HG02870 (cell line): ENCODE results near the gene SOX5.
"Not testable (repeated sequence)": the region's sequence is repeated elsewhere in the genome, so short reads cannot be mapped to it uniquely, and the experiment has no call there.

Source experiments
- ATAC-seq: cut with Tn5 transposase; IDR thresholded peaks from one replicate; pipeline ENCODE4 v1.9.1; 2021; ENCODE audit warnings: mild to moderate bottlenecking, moderate library complexity; ENCODE audit not compliant: unreplicated experiment

The SOX5 gene

DNA sequence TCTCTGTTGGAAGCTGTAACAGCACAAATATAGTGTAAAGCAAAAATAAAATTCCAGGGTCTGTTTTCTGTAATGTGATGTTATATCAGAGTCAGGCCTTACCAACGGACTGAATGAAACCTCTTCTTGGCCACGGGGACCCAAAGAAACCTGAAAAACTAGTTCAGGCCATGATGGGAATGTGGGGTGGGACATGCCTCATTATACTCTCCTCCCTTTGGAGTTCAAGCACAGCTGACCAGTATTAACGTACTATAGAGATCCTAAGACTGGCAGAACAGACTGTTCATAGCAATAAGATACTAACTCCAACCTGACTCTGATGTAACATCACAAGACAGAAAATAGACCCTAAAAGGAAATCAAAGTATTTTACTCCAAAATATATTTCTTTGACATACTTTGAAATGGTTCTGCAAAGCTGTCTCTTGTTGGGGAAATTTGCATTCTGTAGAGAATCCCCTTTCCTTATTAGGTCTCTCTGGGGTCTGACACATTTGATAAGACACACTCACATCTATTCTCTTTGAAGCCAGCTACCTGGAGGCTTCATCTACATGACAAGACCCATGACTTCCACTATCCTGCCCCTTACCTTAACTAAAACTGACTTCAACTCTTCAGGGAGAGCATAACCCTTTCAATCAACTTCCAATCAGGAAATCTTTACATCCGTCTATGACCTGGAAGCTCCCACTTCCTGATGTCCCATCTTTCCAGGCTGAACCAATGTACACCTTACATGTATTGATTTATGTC, 444.6 kb downstream of the SOX5 start:
- ATAC-seq: no peak

DNA sequence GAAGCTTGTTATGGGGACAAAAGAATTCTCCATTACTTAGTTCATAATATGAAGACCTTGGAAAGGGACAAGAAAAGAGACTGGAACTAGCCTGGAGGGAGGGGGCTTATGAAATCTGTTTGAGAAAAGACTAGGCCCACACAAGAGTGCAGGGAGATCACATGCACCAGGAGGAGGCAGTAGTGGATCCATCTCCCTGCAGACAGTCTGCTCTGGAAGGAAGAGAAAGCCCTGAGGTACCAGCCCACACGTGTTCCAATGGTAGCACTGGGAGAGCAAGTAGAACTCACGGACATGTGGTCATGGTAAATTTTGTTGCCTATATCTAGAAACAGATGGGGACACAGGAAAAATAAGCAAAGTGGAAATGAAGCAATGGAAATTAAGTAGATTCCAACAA, 445.4 kb downstream of the SOX5 start:
- ATAC-seq: no peak

DNA sequence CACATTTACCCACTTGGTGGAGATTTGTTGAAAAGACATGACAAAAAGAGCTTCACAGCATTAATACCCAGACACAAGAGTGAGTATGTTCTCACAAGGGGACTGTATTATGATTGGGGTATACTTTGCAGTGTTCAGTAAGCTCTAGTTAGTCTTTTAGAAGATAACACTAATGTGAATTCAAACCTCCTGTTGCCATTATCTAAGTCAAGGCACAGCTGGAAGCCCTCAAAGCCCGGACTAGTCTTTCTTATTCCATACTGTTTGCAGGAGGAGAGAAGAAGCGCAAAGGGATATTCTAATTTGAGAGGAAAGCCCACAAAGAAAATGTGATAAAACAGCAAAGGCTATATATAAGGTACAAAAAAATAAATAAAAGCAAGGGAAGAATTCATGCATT, 445.9 kb downstream of the SOX5 start:
- no peak for ATAC-seq

DNA sequence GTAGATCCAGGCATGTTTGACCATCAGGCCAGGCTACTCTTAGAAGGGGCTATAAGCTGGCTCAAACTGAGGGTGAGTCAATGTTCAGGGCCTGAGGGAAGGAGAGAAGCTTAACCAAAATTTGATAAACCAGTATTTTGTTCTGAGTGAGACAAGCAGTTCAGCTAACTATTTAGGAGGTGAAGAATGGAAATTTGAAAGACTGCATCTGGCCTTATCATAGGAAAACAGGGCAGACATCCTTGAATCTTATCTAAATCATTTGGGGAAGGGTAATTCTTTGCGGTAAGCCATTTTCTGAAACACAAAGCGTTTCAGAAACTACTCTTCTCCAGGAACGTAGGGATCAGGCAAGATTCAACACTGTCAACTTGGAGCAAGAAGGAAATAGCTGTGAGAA, 447.2 kb downstream of the SOX5 start:
- ATAC-seq: no peak

DNA sequence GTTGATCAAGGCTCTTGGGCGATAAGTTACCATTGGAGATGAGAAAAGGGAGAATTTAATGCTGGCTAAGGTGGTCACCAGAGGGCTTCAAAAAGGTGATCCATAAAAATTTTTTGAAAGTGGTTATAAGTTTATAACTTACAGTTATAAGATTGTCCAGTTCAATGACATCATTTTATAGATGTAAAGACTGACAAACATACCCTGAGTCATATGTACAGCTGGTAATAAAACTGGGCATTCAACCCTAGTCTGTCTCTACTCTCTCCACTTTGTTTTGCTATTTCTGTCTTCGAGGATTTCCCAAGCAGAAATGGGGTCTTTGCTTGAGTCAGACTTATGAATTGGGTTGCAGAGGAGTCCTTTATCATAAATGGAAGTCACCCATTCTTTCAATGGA, 454.0 kb downstream of the SOX5 start:
- ATAC-seq: no peak

DNA sequence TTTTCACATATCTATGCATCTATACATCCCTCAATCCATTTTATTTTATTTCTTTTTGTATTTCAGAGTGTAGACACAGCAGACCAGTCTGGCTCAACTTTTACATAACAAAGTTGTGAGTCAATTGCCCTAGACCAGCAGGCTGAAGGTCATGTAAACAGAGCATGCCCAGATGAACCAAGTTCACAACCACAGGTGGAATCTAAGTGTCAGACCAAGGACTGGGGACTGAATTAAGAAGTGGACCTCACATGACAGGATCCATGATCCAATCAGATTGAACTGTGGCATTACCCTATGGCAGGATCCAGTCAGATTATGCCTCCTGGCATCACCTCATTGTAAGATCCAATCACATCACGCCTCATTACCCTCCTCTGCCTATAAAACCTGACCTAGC, 455.8 kb downstream of the SOX5 start:
- no peak for ATAC-seq

DNA sequence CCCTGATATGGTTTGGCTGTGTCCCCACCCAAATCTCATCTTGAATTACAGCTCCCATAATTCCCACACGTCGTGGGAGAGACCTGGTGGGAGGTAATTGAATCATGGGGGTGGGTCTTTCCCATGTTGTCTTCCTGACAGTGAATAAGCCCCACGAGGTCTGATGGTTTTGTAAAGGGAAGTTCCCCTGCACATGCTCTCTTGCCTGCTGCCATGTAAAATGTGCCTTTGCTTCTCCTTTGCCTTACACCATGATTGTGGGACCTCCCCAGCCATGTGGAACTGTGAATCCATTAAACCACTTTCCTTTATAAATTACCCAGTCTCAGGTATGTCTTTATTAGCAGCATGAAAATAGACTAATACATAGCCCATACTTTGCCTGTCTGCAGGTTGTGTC, 458.4 kb downstream of the SOX5 start:
- ATAC-seq: not testable (repeated sequence)

DNA sequence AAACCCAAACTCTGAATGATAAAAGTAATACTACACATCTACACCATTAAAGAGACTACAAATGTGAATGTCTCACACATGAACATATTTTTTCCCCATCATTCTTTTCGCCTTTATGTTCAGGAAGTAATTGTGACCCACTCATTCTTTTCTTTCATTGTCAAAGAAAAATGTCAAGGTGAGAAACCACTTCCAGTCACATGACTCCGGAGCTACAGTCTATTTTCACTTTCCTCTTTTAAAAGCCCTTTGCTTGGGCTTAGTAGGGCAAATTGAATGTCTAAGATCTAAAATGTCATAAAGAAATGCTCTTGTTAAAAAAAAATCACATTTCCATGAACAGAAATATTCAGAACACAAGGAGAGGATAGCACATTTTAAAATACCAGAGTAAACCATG, 461.3 kb downstream of the SOX5 start:
- no peak for ATAC-seq

DNA sequence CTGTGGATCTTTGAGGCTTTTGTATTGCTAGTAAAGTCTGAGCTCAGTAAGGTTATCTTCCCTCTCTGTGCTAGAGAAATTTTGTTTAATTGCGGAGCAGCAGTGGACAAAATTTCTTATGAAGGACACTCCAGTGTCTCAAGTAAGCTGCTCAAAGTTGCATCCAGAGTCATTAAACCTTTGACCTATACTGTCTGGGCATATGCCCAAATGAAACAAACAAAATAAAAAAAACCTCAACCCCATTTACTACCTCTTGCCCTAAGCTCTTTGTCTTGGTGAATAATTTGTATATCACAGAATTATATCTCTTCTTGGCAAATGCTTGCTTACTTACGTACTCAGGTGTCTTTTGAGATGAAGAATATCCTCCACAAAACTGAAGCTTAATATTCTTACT, 465.2 kb downstream of the SOX5 start:
- ATAC-seq: no peak

DNA sequence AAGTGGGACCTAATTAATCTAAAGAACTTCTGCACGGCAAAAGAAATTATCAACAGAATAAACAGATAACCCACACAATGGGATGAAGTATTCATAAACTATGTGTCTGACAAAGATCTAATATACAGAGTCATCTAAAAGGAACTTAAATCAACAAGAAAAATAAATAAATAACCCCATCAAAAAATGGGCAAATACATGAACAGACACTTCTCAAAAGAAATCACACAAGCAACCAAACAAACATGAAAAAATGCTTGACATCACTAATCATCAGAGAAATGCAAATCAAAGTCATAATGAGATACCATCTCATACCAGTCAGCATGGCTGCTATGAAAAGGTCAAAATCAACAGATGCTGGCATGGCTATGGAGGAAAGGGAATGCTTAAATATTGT, 466.9 kb downstream of the SOX5 start:
- no peak for ATAC-seq
